ENCODE results near the gene FAM43B.

The FAM43B gene

DNA sequence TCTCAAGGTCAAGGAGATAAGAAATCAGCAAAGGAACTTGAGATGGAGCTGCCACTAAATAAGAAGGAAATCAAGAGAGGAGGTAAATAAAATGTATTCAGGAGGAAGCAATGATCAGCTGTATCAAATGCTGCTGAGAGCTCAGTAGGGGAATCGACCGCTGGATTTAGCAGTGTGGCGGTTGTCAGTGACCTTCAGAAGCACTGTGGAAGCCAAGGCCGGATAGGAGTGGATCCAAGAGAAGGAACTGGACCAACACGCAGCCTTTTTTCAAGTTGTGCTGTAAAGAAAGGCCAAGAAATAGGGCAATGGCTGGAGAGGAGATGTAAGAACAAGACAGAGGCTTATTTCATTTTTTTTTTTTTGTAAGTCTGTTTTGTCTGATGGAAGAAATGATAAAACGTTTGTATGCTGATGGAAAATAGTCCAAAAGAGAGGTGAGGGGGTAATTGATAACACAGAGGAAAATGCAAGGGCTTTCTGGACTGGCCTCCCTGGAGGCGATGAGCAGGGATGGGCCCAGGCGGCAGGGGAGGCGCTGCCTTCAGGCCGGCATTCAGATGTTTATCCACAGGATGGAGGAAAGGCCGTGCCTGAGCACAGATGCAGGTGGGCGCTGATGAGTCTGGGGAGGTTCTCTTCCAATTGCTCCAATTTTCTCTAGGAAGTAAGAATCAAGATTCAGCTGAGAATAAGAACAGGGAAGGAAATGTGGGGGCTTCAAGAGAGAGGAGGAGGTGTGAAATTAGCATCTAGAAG lies 17.5 kb upstream of the FAM43B start:
- Mint-ChIP-seq H3K4me1 (ENCODE audit: low read depth) (no peaks in the 10 kb centered on the region), H3K4me3 (no peak overlapping the region), H3K27me3 (peaks cover 55% of the 10 kb centered on the region), H3K36me3 (ENCODE audit: low read depth) (no peaks in the 10 kb centered on the region), H3K27ac (no peak overlapping the region), H3K9me3 (no peaks in the 10 kb centered on the region)

DNA sequence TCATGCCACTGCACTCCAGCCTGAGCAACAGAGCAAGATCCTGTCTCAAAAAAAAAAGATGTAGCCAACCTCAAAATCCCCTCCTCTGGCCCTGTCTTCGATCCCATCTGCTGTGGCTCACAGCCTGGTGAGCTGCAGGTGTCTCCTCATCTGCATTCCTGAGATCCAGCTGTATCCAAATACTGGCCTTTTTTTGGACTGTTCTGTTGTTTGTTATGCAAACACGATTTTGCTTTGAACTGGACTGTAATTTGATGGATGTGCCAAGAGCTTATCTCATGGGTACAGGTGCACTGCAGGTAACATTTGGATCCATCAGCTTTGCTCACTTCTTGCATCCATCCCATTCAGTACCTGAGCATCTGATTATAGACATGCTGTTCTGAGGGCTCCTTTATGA lies 14.1 kb upstream of the FAM43B start:
- no peaks in the 10 kb centered on the region for H3K4me1 Mint-ChIP-seq (ENCODE audit: low read depth)
- no peaks in the 10 kb centered on the region for H3K9me3 Mint-ChIP-seq
- peaks cover 47% of the 10 kb centered on the region for H3K27me3 Mint-ChIP-seq
- H3K36me3 Mint-ChIP-seq (ENCODE audit: low read depth): no peaks in the 10 kb centered on the region
- no peak overlapping the region for H3K4me3 Mint-ChIP-seq
- H3K27ac Mint-ChIP-seq: no peak overlapping the region

DNA sequence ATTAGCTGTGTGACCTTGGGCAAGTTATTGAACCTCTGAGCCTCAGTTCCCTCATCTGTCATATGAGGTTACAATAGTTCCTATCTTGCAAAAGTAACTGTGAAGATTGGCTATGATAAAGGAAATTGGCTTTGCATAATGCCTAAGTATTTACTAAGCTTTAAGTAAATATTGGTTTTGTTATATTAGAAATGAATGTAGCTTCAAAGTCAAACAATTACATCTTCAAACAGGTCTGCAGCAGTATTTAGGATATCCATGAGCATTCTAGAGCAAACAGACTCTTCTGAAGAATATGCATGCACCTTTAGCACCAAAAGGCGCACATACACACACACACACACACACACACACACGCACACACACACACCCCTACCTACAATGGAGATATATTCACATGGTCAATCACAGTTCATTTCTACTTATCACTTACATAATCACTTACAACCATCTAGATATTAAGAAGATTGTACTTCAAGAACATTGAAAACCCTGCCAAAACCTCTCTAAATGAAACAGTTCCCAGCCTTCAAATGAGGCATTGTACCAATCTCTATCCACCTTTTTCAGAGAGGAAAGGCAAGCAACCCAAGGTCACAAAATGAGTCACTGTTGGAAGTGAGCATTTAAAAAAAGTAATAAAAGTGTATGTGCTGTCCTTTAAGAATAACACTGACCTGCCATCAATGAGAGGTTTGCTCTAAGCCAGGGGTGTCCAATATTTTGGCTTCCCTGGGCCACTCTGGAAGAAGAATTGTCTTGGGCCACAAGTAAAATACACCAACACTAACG lies 13.4 kb upstream of the FAM43B start:
- H3K4me1 Mint-ChIP-seq (ENCODE audit: low read depth): no peaks in the 10 kb centered on the region
- no peak overlapping the region for H3K4me3 Mint-ChIP-seq
- no peak overlapping the region for H3K27ac Mint-ChIP-seq
- no peaks in the 10 kb centered on the region for H3K9me3 Mint-ChIP-seq
- no peaks in the 10 kb centered on the region for H3K36me3 Mint-ChIP-seq (ENCODE audit: low read depth)
- H3K27me3 Mint-ChIP-seq: peaks cover 46% of the 10 kb centered on the region

DNA sequence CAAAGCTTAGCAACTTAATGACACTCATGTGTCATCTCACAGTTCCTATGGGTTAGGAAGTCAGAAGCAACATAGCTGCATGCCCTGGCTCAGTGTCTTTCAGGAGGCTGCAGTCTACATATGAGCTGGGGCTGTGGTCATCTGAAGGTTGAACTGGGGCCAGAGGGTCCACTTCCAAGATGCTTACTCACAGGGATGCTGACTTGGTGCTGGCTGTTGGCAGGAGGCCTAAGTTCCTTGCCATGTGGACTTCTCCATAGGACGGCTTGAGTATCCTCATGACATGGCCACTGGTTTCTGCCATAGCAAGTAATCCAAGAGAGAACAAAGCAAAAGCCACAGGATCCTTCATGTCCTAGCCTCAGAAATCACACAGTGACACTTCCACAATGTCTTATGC lies 12.1 kb upstream of the FAM43B start:
- no peaks in the 10 kb centered on the region for H3K36me3 Mint-ChIP-seq (ENCODE audit: low read depth)
- no peaks in the 10 kb centered on the region for H3K4me1 Mint-ChIP-seq (ENCODE audit: low read depth)
- no peak overlapping the region for H3K27ac Mint-ChIP-seq
- H3K27me3 Mint-ChIP-seq: peaks cover 36% of the 10 kb centered on the region
- no peaks in the 10 kb centered on the region for H3K9me3 Mint-ChIP-seq
- H3K4me3 Mint-ChIP-seq: no peak overlapping the region

DNA sequence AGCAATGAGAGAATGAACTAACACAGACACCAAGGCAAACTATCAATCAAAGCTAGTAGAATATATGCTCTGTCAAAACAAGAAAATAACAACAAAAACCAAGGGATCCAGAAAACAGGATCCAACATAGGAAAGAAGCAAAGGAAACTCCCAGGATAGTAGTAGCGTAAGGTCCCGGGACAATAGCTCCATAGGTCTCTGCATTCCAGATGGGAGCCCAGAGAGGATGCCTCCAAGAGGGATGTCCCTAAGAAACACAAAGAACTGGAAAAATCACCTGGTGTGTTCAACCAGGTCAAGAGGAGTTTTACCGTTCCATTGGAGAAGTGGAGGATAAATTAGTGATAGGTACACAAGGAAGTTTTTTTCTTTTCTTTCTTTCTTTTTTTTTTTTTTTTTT lies 5.7 kb upstream of the FAM43B start:
- Mint-ChIP-seq H3K36me3 (ENCODE audit: low read depth) (no peaks in the 10 kb centered on the region), H3K9me3 (no peaks in the 10 kb centered on the region), H3K4me3 (no peak overlapping the region), H3K4me1 (ENCODE audit: low read depth) (no peaks in the 10 kb centered on the region), H3K27ac (no peak overlapping the region), H3K27me3 (peaks cover 31% of the 10 kb centered on the region)

DNA sequence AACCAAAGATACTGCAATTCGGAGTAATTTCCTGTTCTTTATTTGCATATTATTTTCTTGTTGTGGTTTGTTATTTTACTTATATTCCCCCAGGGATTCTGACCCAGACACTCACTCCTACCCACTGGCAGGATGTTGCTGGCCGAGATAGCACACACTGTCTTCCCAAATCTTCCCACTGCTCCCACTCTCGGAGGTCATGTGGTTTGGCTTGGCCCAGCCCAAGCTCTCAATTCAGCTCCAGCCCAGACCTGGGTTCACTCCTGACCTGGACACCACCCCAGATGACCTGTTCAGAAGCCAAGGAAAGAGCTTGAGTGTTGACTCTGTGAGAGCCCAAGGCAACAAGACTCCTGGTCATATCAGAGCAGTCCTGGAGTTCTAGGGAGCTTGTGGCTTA lies 1.2 kb upstream of the FAM43B start:
- no peak overlapping the region for H3K27ac Mint-ChIP-seq
- H3K27me3 Mint-ChIP-seq: peaks cover 40% of the 10 kb centered on the region
- peaks cover 3% of the 10 kb centered on the region for H3K4me1 Mint-ChIP-seq (ENCODE audit: low read depth)
- no peaks in the 10 kb centered on the region for H3K36me3 Mint-ChIP-seq (ENCODE audit: low read depth)
- H3K4me3 Mint-ChIP-seq: no peak overlapping the region
- no peaks in the 10 kb centered on the region for H3K9me3 Mint-ChIP-seq

DNA sequence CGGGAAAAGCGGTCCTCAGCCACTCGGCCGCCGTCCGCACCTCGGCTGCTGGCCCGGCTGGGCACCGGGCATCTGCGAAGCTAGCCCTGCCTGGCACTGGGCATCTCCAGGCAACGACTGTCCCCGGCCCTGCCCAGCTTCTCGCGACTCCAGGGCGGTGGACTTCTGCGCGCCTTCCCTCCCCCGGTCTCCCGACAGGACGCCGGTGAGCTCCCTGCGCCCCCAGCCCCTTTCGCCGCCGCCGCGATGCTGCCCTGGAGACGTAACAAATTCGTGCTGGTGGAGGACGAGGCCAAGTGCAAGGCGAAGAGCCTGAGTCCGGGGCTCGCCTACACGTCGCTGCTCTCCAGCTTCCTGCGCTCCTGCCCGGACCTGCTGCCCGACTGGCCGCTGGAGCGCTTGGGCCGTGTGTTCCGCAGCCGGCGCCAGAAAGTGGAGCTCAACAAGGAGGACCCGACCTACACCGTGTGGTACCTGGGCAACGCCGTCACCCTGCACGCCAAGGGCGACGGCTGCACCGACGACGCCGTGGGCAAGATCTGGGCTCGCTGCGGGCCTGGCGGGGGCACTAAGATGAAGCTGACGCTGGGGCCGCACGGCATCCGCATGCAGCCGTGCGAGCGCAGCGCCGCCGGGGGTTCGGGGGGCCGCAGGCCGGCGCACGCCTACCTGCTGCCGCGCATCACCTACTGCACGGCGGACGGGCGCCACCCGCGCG lies 514 bp downstream of the FAM43B start:
- peaks cover 3% of the 10 kb centered on the region for H3K4me1 Mint-ChIP-seq (ENCODE audit: low read depth)
- H3K4me3 Mint-ChIP-seq: no peak overlapping the region
- H3K27ac Mint-ChIP-seq: no peak overlapping the region
- no peaks in the 10 kb centered on the region for H3K9me3 Mint-ChIP-seq
- H3K36me3 Mint-ChIP-seq (ENCODE audit: low read depth): no peaks in the 10 kb centered on the region
- H3K27me3 Mint-ChIP-seq: peaks cover 34% of the 10 kb centered on the region

DNA sequence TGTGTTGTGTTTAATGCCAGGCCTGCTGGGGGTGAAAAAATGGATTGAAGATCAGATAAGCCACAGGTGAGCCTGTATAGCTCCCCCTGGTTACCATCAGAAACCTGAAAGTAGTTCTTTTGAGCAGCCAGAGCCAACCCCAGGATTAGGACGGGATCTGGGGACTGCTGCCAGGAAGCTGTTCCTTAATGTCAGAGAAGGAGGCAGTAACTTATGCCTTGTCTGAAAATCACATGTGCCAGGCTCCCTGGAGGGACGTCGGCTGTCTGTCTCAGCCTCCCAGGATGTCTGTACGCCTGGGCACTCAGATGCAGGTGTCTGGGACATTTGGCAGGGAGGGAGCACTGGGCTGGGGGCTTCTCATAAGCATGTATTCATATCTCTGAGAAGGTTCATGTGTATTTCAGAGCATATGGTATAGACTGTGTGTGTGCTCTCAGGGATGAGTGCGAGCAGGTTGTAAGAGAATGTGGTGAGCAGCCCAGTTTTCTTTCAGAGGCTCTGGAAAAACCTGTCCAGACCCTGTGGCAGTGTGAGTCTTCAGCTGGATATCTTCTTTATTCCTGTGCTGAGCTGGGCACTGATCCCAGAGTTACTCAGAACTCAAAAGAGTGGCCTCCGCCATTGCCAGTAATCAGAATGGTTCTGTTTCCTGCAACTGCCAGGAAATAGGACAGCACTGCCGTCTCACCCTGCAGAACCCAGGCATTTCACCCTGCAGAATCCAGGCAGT lies 2.8 kb downstream of the FAM43B start:
- H3K4me1 Mint-ChIP-seq (ENCODE audit: low read depth): peaks cover 3% of the 10 kb centered on the region
- H3K36me3 Mint-ChIP-seq (ENCODE audit: low read depth): no peaks in the 10 kb centered on the region
- H3K27ac Mint-ChIP-seq: no peak overlapping the region
- H3K4me3 Mint-ChIP-seq: no peak overlapping the region
- peaks cover 33% of the 10 kb centered on the region for H3K27me3 Mint-ChIP-seq
- H3K9me3 Mint-ChIP-seq: no peaks in the 10 kb centered on the region

DNA sequence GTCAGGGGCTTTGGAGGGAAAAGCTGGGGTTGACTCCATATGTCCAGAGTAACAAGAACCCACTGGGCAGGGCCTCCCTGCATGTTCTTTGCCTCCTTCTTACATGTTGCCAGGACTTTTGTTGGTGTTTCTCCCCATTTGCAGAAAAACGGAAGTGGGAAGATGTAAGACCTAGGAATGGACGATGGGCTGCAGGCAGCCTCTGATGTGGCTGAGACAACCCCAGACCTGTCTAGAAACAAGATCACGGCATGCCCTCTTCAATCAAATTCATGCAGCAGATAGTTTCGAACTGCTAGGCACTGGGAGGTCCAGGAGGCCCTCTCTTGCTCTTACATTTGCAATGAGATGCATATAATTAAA lies 3.4 kb downstream of the FAM43B start:
- no peak overlapping the region for H3K27ac Mint-ChIP-seq
- peaks cover 3% of the 10 kb centered on the region for H3K4me1 Mint-ChIP-seq (ENCODE audit: low read depth)
- no peaks in the 10 kb centered on the region for H3K36me3 Mint-ChIP-seq (ENCODE audit: low read depth)
- H3K4me3 Mint-ChIP-seq: no peak overlapping the region
- no peaks in the 10 kb centered on the region for H3K9me3 Mint-ChIP-seq
- H3K27me3 Mint-ChIP-seq: peaks cover 35% of the 10 kb centered on the region

DNA sequence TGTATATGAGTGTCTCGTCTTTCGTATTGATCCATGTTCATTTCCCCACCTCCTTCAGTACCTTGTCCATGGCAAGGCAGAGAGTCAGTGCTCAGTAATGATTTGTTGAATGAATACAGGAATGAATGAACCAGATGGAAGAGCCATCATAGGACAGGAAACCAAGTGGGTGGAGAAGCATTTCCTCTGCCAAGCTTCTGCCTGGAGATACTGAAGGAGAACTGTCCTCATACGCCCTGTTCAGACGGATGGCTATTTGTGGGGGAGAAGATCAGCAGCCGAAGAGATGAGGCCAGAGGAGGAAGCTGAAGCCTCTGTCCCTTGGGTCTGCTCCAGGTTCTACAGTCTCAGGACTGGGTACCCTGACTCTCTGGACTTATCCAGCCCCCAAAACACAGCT lies 5.8 kb downstream of the FAM43B start:
- no peaks in the 10 kb centered on the region for H3K36me3 Mint-ChIP-seq (ENCODE audit: low read depth)
- peaks cover 27% of the 10 kb centered on the region for H3K27me3 Mint-ChIP-seq
- no peak overlapping the region for H3K4me3 Mint-ChIP-seq
- H3K4me1 Mint-ChIP-seq (ENCODE audit: low read depth): no peaks in the 10 kb centered on the region
- no peak overlapping the region for H3K27ac Mint-ChIP-seq
- H3K9me3 Mint-ChIP-seq: no peaks in the 10 kb centered on the region

DNA sequence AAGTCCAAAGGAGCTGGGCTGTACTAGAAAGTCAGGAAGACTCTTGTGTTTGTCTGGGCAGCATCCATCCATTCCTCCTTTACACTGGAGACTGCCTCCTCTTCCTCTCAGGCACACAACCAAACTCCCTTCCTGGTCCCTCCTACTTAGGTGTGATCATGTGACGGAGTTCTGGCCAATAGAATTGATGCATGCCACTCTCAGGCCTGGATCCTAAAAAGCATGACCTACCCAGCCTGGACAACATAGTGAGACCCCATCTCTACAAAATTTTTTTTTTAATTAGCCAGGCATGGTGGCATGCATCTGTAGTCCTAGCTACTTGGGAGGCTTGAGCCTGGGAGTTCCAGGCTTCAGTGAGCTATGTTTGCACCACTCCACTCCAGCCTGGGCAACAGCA lies 8.6 kb downstream of the FAM43B start:
- Mint-ChIP-seq H3K27ac (no peak overlapping the region), H3K4me3 (no peak overlapping the region), H3K4me1 (ENCODE audit: low read depth) (no peaks in the 10 kb centered on the region), H3K36me3 (ENCODE audit: low read depth) (no peaks in the 10 kb centered on the region), H3K9me3 (no peaks in the 10 kb centered on the region), H3K27me3 (peaks cover 18% of the 10 kb centered on the region)

DNA sequence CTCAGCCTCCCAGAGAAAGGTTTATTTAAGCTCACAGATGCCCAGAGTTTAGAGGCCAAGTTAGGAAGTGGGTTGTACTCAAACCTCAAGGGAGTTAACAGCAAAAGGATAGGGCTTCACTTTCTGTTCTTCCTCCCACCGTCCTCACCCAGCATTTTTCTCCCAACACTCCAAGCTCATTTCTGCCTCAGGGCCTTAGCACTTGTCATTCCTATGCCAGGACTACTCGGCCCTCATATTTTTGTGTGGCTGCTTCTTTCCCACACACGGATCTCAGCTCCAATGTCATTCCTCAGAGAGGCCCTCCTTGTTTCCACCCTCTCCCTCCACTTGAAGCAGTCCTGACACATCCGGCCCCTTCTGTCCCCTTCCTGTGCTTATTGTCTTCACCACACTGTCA lies 12.9 kb downstream of the FAM43B start:
- Mint-ChIP-seq H3K4me3 (no peak overlapping the region), H3K36me3 (ENCODE audit: low read depth) (no peaks in the 10 kb centered on the region), H3K4me1 (ENCODE audit: low read depth) (no peaks in the 10 kb centered on the region), H3K9me3 (no peaks in the 10 kb centered on the region), H3K27ac (no peak overlapping the region), H3K27me3 (peaks cover 21% of the 10 kb centered on the region)

DNA sequence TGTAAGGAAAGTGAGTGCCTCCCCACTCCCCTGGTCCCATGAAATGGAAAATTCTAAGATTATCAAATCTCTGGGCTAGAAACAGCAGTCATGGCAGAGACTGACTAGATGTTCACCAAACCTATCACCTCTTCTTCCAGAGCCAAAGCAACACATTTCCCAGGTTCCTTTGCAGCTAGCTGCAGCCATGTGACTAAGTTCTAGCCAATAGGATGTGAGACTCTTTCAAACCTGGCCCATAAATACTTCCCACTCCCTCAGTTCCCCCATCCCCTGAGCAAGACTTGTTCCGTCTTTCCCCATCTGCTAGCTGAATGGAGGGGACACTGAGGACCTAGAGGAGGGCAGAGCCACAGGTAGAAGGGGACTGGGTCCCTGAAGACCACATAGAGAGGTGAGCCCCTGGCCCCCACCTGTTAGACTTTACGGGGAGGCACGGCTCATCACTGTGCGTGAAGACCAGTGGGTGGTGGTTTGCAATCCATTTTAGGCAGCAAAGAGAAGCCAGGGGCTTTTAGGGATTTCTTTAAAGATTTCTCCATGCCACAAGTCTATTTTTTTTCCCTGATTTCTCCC lies 17.2 kb downstream of the FAM43B start:
- no peak overlapping the region for H3K4me3 Mint-ChIP-seq
- no peak overlapping the region for H3K27ac Mint-ChIP-seq
- H3K4me1 Mint-ChIP-seq (ENCODE audit: low read depth): no peaks in the 10 kb centered on the region
- H3K36me3 Mint-ChIP-seq (ENCODE audit: low read depth): no peaks in the 10 kb centered on the region
- peaks cover 27% of the 10 kb centered on the region for H3K27me3 Mint-ChIP-seq
- H3K9me3 Mint-ChIP-seq: no peaks in the 10 kb centered on the region

DNA sequence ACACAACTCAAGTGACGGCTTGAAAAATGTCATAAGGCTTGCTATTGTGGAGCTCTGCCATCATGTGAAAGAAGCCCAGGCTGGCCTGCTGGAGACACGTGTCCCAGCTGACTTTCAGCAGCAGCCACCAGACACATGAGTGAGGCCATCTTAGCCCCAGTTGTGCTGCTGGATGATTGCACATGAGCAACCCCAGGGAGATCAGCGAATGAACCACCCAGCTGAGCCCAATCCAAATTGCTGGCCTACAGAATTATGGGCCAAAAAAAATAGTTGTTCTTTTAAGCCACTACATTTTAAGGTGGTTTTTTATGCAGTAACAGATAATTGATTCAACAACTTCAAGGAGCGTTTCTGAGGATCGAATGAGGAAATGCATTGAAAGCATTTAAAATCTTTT lies 19.1 kb downstream of the FAM43B start:
- no peaks in the 10 kb centered on the region for H3K9me3 Mint-ChIP-seq
- no peaks in the 10 kb centered on the region for H3K36me3 Mint-ChIP-seq (ENCODE audit: low read depth)
- no peaks in the 10 kb centered on the region for H3K4me1 Mint-ChIP-seq (ENCODE audit: low read depth)
- no peak overlapping the region for H3K4me3 Mint-ChIP-seq
- peaks cover 30% of the 10 kb centered on the region for H3K27me3 Mint-ChIP-seq
- no peak overlapping the region for H3K27ac Mint-ChIP-seq
